HG02885 (cell line): ENCODE measurements around the gene GLRX2.
"Not testable (repeated sequence)": the region's sequence is repeated elsewhere in the genome, so short reads cannot be mapped to it uniquely, and the experiment has no call there.

Experiments
- ATAC-seq: cut with Tn5 transposase; IDR thresholded peaks from one replicate; pipeline ENCODE4 v1.9.1; 2021; ENCODE audit warnings: mild to moderate bottlenecking; ENCODE audit not compliant: unreplicated experiment, poor library complexity

The GLRX2 gene

DNA sequence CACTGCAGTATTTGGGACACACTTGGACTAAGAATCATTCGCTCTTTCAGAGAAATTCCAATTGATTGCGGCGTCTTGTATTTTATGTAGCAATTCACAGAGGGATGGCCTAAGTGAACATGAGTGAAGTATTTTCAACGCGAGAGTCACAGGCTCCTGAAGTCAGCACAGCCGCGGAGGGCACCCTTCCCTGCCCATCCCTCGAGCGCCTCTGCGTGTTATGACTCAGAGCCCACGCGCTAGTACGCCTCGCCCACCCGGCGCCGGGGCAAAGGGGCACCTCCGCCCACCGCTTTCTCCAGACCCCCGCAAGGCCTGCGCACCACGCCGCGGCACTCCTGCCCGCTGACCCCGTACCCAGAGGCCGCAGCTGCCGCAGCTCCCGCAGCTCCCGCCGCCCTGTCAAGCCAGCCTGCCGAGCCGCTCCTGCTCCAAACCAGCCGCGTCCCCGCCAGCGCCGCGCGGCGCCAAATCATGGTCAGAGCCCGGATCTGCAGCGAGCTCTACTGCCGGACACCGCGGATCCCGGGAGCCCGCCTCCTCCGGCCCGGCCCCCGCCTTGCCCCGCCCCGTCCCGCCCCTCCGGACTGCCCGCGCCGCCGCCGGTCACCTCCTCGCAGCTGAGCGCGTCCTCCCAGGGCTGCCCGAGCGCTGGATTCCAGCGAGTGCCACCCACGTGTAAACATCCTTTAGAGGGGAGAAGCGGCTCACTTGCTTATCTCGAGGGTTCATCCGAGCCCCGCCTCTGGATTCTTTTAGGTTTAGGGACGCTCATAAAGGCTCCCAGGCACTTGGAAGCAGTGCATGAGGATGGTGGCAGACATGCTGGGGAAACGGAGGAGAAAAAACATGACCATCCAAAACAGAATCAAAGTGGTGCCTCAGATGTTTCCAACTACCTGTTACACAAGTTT lies at the start of gene GLRX2:
Gene GLRX2, minus strand, starts transcription at position 508 of the 914 bp plus-strand sequence. Its CDS starts 32 bp downstream, at position 476.
- ATAC-seq = peak; percentile 92

DNA sequence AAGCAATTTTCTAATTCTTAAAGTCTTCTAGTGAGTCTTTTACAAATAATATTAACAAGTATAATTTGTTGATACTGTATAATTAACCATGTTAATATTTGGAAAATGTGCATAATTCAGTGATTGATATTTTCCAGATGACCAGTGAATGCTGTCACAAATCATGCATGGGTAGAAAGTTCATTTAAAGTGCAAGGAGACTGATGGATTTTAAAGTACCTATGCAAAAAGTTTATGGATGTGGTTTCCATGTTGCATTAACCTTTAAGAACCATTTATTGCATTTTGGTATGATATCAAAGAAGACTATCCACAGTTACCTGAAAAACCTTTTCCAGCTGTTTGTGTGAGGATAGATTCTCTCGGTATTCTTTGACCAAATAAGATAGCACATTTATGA lies 39.8 kb upstream of the GLRX2 start:
- ATAC-seq = no peak

GRCh38 chr1:193144361-193144938 lies 39.2 kb upstream of the GLRX2 start:
- no peak for ATAC-seq

- ATAC-seq = no peak
Observed at GRCh38 chr1:193143285-193143684, 38.1 kb upstream of the GLRX2 start.

GRCh38 chr1:193142409-193142808 lies 37.2 kb upstream of the GLRX2 start:
- no peak for ATAC-seq

GRCh38 chr1:193141804-193142203 lies 36.6 kb upstream of the GLRX2 start:
- no peak for ATAC-seq

GRCh38 chr1:193140254-193140653 lies 35.0 kb upstream of the GLRX2 start:
- ATAC-seq = no peak

- ATAC-seq = peak; percentile 79
Observed at GRCh38 chr1:193131266-193131860, 26.1 kb upstream of the GLRX2 start.

- ATAC-seq = no peak
Observed at GRCh38 chr1:193125369-193125768, 20.2 kb upstream of the GLRX2 start.

GRCh38 chr1:193123751-193124150 lies 18.5 kb upstream of the GLRX2 start:
- ATAC-seq = no peak

GRCh38 chr1:193121616-193122593 lies 16.7 kb upstream of the GLRX2 start, which contains the start of gene CDC73:
Gene CDC73, plus strand, starts transcription at chr1:193122031. Its CDS starts 170 bp downstream, at chr1:193122201.
- peak; percentile 92 for ATAC-seq

- no peak for ATAC-seq
Observed at GRCh38 chr1:193120604-193121166, 15.5 kb upstream of the GLRX2 start.

GRCh38 chr1:193118803-193119730 lies 13.9 kb upstream of the GLRX2 start:
- ATAC-seq = no peak

DNA sequence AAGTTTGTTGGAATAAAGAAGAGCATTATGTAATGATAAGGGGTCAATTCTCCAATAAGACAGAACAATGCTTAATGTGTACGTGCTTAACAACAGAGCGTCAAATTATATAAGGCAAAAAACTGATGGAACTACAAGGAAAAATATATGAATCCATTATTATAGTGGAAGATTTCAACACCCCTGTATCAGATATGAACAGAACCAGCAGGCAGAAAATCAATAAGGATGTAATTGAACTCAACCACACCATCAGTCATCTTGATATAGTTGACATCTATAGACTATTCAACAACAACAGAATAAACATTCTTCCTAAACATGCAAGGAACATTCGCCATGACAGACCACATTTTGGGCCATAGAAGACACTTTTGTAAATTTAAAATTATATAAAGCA lies 13.0 kb upstream of the GLRX2 start:
- ATAC-seq = no peak

GRCh38 chr1:193117167-193117566 lies 12.0 kb upstream of the GLRX2 start:
- not testable (repeated sequence) for ATAC-seq

- ATAC-seq = no peak
Observed at GRCh38 chr1:193115629-193116227, 10.5 kb upstream of the GLRX2 start.

DNA sequence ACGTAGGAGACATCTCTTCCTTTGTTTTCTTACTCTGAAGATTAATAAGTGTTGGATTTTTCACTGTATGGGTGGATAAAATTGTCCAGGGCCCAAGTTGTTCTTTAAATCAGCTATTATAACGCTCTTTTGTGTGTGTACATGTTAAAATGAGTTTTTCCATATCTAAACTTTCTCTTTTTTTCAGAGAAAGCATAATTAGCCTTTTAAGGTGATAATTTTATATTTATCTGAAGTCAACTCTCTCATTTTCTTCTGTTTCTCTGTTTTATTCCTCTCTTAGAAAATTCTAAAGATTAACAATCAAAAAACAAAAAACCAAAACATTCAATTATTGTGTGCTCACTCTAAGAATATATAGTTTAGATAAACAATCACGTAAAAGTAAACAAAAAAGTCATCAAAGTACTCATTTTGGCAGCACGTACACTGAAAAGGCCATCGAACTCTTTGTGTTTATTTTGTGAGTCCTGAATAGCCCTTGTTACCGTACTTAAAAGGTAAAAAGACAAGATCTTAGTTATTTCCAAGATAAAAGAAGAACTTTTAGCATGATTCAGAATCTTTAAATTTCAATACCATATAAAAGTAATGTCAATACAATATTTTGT lies 9.4 kb upstream of the GLRX2 start:
- ATAC-seq = no peak

DNA sequence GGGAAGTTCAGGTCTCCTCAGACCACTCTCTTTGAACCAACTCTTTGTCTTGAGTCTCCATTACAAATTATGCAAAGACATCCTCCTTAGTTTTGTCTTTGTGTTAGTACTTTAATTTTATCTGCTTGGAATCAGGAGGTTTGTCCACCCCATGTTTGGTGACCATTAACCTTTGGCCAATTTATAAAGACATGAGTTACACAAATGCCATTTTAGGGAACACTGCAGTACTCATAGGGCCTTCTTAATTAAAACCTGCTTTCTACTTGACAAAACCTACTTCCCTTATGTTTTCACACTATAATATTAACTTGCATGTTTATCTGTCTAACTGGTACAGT lies 8.7 kb upstream of the GLRX2 start:
- ATAC-seq = no peak
